ENCODE results near the gene PDIK1L.

PDIK1L gene

DNA sequence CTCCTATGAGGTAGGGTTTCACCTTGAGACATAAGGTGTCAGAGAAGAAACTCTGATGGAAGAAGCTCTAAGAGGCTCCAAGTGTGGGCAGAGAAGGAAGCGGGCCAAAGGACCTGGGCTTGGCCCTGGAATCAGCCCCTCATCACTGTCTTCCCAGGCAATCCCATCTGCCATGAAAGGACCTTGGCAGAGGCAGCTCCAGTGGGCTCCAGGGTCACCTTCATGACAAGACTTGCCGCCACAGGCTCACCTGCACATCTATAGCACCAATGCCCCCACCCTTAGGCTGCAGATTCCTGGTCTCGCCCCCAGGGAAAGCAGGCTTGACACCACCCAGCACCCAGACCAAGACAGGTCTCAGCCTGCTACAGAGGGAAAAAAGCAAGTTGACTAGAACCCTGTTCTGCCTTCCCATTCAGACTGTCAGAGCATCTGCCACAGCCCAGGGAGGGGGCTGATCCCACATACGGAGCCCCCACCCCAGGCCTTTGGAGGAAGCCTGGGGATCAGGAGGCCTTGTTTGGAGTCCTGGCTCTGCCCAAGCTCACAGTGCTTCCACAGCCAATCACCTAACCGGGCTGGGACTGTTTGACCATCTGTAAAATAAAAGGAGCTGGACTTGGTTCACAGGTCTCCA, 46.8 kb downstream of the PDIK1L start:
- no peak for DNase-seq

DNA sequence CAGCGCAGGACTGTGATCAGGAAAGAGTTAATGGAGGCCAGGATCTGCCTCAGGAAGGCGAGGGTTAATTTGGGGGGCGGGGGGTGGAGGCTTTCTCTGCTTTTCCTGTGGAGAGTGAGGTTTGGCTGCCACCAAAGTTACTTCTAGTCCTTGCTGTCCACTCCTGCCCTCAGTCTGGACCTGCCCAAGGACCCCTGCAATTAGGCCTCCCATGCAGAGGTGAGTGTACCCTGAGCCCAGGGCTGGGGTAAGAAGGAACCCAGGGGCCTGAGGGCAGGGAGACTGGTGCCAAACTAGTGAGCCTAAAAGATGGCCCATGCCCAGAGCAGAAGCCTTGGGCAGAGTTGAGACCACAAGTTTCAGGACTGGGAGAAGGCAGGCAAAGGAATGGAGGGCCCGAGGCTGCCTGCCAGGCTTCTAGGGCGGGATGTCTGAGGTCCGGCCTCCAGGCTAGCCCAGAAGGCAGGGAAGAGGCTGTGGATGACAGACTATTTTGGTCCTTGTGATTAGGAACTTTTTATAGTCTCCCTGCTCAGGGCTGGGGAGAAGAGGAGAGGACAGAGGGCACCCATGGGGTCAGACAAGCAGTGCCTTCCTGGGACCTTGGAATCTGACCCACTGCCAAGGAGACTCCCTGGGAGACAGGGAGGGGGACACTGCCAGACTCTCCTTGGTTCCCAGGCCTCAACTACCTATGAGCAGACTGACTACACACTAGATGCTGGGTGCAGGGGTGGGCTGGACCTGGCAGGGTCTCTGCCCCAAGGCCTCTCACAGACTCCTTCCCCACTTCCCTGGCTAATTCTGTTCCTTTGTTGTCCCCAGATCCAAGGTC, 47.5 kb downstream of the PDIK1L start, which contains the start of gene FAM110D:
FAM110D (plus strand) TSS at position 172 of the 835 bp plus-strand sequence. CDS start 2,213 bp downstream, outside the sequence.
- DNase-seq: no peak

DNA sequence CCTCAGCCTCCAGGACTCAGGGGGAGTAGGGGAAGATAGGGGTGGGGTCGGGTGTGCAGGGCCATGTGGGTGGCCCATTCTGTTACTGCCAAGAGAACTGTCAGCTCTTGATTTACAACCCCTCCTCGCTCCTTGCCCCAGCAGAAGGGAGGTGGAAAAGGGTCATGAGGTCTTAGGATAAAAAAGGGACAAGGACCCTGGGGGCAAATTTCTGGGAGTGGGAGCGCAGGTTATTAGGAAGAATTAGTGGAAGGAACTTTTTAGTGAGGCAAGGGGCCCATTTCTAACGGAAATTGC, 48.1 kb downstream of the PDIK1L start:
- DNase-seq: no peak

DNA sequence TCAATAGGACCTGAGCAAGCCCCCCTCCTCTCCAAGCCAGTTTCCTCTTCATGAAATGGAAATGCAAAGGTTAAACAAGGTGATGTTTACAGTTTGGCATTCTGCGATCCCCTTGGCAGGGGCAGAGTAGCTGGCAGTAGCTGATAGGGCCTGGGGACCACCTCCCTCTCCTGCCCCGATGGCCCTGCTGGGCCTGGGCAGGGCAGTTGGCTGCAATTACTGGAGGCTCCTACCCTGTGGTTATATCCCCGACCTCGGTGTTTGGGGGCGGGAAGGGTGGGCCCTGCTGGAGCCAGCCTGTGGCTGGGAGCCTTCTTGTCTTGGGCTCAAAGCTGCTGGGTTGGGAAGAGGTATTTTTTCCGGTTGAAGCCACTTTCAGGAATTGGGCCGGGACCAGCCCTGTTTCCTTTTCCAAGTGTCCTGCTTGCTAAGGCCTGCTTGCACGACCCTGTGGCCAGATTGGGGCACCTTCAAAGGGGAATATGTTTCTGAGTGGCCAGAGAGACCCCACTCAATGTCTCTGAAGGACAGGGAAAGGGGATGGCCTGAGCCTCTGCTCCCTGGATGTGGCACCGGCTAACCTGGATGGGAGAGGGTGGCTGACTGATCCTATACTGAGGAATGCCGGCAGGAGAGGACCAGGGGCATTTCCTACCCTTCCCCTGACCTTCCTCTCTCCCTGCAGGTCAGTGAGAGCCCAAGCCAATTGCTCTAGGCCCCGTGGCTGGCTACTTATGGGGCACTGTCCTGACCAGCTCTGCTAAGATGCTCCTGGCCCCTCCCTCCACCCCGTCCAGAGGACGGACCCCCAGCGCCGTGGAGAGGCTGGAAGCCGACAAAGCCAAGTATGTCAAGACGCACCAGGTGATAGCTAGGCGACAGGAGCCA, 49.1 kb downstream of the PDIK1L start:
- DNase-seq: no peak

DNA sequence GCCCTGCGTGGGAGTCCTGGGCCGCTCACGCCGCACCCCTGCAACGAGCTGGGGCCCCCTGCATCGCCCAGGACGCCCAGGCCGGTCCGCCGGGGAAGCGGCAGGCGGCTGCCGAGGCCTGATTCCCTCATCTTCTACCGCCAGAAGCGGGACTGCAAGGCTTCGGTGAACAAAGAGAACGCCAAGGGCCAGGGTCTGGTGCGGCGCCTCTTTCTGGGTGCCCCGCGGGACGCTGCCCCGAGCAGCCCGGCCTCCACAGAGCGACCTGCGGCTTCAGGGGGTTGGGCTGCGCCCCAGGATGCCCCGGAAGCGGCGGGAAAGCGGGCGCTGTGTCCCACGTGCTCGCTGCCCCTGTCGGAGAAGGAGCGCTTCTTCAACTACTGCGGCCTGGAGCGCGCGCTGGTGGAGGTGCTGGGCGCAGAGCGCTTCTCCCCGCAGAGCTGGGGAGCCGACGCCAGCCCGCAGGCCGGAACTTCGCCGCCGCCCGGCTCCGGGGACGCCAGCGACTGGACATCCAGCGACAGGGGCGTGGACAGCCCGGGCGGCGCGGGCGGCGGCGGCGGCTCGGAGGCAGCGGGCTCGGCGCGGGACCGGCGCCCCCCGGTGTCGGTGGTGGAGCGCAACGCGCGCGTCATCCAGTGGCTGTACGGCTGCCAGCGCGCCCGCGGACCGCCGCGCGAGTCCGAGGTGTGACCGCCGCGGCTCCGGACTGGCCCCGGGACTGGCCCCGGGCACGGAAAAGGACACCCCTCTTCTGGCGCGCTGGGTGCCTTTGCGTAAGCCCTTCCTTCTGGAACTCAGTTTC, 50.0 kb downstream of the PDIK1L start:
- peak; percentile 48 to 66 for DNase-seq

DNA sequence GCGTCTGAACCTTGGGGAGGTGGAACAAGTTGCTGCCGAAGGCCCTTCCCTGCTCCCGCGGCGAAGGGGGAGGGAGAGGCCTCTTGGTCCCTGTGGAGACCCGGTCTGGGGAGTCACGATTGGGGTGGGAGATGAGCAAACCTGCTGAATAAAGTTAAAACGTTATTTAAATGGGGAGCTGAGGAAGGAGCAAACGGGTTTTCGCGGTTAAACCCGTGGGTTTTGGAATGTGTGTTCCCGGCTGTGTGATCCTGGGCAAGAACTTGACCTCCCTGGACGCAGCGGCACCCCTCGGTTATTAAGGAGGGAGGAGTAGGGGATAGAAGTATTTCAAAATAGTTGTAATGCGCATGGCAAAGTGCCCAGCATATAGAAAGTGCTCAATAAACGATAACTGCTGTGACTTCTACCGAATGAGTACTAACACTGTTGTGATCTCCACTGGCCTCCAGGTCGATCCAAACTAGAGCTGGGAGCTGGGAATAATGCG, 50.6 kb downstream of the PDIK1L start:
- no peak for DNase-seq

DNA sequence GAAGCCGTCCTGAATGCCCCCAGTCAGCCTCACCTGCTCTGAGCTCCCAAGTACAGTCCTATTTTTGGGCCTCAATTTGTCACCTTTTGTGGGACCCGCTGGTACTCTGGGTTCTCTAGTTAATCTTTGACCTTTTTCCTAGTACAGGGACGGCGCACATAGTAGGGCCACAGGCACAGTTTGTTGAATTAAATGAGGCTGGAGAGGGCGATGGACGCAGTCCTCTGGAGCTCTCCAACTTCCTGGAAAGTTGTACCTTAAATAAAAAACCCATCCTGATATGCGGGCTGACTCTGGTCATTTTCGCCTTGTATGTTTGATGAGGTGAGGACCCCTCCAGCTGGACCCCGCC, 52.0 kb downstream of the PDIK1L start:
- no peak for DNase-seq

DNA sequence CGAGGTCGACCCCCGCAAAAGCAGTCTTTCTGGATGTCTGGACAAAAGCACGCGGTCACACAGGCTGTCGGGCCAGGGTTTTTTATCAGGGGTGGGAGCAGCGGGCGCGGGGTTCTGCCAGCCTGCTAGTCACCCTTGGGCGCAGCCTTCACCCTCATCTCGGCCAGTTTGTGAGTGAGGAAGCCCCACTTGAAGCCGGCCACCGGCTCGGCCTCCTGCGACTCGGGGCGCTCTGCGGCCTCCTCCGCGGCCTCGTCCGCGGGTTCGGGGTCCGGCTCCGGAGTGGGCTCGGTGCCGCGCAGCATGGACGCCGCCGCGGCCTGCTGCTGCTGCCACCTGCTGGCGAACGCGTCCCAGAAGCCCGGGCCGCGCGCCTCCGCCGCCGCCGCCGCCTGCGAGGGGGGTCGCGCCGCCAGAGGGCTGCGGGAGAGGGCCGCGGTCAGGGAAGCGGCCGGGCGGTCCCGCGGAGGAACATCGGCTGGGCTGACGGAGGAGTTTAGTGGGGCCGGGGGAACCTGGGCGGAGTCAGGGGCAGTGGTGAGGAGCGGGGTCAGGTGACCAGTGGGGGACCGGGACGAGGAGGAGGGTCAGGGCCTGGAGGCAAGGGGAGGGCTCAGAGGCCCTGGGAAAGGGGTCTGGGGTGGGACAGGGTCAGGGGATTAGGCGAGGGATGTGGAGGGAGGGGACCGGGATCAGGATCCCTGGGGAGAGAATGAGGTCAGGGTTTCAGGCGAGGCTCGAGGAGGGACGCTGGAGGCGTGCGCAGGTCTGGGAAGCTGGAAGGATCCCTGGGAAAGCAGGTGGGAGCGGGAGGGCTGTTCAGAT, 52.6 kb downstream of the PDIK1L start:
- peak; percentile 64 to 69 for DNase-seq

DNA sequence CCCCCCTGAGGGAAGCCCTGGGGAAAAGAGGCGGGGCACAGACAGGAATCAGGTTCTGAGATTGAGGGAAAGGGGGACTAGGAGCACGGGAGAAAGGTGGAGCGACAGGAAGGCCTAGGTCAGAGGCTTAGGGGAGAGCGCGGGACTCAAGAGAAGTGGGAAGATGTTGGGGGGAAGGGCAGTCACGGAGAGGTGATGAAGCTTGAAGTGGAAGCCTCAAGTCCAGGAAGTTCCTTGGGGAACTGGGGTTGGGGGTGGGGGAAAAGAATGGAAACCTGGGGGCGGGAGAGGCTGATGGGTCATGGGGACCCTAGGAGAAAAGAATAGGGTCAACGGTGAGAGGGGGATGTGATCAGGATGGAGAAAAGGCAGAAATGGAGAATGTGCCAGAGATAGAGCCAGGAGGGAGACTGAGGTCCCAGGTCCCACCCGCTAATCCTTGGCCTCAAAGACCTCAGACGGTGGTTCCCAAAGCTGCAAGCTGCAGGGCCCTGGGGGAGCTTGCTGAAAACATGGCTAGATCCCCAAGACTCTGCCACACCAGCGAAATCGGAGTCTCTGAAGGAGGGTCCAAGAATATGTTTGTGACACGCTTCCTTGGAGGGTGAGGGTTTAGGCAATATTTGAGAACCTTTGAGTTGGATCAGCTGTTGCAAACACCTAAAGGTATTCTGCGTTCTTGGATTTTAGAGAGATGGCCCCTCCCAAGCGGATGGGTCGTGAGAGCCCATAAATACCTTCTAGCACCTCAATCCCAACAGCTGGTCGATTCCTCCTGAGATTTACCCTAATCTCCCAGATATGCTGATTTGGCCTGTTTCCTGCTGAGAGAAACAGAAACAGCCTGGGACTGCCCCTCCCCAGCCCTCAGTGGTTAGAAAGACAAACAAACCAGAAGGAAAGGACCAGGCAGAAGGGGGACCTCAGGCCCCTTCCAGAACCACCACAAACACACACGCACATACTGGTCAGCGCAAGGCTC, 53.5 kb downstream of the PDIK1L start:
- no peak for DNase-seq

DNA sequence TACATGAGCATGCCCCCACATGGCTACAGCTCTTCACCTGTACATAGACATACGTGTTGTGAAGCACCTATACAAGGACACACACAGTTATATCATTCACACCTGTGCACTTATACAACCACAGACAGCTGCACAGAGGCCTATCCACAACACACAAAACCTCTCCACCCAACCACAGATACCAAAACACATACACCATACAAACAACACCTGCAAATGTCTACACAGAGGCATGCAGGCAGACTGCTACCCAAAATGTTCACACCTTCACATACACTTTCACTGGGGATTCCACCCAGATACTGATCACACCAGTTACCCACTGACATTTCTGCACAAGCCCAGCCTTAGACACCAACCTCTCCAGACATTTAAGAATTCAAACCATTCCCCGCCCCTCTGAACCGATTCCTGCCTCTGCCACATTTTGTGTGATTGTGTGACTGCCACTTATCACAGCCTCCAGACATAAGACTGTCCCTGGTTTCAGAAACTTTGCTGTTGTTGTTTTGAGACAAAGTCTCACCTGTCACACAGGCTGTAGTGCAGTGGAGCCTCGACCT, 55.2 kb downstream of the PDIK1L start:
- no peak for DNase-seq

DNA sequence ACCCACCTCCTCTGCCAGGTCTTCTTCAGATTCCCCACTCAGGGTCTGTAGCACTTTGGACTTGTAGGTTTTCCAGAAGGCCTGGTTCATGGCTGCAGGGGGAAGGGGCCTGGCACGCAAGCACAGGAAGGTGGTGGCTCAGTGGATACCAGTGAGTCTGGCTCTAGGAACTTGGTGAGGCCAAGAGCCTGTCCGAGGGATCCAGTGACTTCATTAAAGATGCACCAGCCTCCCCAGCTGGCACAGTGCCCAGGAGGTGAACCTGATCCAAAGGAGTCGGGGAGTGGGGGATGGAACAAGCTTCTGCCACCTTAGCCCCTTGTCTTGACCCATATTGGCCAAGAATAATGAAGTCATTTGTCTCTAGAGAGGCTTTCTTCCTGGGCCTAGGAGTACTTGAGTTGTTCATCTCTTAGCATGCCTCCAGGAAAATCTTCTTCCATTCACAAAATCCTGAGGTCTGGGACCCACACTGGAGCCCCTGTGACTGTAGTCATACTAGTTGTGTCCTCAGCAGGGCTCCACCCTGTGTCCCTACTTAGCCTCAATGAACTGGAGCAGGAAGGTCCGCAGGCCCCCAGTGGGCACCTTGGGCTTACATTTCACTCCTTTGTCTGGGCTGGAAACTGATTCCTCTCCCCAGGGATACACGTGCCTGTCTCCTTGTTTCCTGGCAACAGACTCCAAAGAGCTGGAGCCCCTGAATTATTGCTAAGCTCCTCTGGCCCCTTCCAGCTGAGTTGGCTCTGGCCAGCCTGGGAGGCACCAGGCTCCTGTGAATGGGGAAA, 57.0 kb downstream of the PDIK1L start, which contains the start of gene C1orf232:
C1orf232 (minus strand) TSS at position 554 of the 788 bp plus-strand sequence; CDS start at position 90, 464 bp downstream.
- no peak for DNase-seq

DNA sequence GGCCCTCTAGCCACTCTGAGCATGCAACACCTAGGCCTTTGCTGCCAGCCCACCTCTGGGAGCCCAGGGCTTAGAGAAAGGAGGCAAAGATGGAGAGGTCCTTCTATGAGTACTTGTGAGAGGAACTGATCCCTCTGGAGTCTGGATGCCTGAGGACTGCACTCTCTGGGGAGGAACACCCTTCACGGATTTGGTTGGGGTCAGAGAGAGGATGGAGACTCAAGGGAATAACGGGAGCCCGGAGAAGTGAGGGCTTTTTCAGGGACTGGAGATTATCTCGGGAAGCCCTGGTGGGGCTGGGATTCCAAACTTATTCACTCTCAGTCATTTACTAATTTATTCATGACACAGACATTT, 57.6 kb downstream of the PDIK1L start:
- no peak for DNase-seq

DNA sequence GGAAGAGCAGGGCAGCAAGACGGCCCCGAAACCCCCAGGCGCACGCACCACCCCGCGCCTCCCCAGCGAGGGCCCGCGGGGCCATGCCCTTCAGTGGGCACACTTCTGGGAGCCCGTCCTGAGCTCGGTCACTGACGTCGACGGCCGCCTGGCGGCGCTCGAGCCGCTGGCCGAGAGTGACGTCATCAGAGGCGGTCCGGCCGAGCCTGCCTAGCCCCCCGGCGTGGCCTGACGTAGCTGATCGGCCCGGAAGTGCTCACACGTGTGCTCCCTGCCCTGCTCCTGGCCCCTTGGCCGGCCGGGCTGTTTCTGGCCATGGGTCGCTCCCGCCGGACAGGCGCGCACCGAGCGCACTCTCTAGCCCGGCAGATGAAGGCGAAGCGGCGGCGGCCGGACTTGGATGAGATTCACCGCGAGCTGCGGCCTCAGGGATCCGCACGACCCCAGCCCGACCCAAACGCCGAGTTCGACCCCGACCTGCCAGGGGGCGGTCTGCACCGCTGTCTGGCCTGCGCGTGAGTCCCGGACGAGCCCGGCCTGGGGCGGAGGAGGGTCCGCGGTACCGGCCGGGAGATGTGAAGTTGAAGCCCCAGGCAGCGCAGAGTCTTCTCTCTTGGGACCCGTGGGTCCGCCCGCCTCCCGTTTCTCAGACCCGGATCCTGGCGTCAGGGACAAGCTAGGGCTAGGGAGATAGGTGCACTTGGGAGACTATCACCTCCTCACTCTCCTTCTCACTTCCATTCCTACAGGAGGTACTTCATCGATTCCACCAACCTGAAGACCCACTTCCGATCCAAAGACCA, 58.2 kb downstream of the PDIK1L start, which contains the start of gene ZNF593:
ZNF593 (plus strand) TSS at position 240 of the 803 bp plus-strand sequence; CDS start at position 316, 76 bp downstream.
- DNase-seq: peak; percentile 89 to 94

DNA sequence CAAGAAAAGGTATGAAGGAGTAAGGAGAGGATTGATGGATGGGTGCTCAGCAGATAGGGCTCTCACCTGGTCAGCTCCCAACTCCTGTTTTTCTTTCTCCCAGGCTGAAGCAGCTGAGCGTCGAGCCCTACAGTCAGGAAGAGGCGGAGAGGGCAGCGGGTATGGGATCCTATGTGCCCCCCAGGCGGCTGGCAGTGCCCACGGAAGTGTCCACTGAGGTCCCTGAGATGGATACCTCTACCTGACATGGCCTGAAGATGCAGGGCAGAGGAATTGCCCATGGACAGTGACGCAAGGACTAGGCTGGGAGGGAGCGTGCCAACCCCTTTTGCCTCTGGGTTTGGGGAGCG, 58.8 kb downstream of the PDIK1L start:
- no peak for DNase-seq

DNA sequence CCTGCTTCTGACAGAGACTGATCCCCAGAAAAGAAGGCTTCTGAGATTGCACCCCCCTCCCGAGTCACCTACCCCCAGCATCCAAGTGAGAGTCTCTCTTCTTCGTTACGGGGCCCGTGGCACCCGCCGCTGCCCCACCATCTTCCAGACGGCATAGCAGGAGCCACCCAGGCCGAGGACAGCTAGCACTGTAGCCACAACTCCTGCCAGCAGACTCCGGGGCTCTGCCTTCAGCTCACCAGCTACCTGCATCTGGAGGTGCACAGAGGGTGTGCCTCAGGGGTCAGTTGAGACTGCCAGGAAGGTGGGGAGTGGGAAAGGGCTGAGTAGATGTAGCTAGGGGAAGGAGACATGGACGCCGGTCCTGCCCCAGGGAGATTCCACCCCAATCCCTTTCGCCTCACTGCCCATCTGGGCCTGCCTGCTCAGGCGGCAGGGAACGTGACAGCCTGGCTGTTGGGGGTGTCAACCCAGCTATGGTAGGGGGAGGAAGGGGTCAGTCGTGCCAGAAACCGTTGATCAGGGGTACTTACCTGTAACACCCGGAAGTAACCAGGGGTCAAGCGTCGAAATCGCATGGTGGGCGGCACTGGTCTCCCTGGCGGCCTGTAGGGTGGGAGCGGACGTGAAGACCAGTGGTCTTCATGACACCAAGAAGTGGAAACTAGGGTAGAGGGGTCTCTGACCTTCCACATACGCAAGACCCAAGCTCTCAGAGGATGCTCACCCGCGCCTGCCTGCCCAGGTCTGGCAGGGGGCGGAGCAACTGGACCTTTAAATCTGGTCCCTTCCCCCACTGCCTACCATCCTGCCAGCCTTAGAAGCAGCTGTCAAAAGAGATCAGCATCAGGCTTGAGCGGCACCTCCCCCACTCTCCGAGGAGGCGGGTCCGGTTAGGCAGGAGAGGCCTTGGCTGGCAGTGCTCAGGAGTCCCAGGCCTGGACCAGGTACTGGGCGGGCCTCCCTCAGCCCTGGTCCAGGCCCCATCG, 59.8 kb downstream of the PDIK1L start, which contains the start of gene ZNF593OS:
ZNF593OS (minus strand) TSS at position 749 of the 989 bp plus-strand sequence; CDS start at position 578, 171 bp downstream.
- no peak for DNase-seq

Measured in stimulated activated CD4-positive, alpha-beta T cell treated with anti-CD3 and anti-CD28 coated beads, Interleukin-2, amount 100 ng/mL, for 24 hours (primary cell).